HT1080 (cell line): ENCODE results near the gene RNASEH1. TPM values are rescaled to one million over a fixed set of nuclear protein-coding genes. Genes with fewer than 3 reads are reported as not detected.
"Not testable (repeated sequence)": the region's sequence is repeated elsewhere in the genome, so short reads cannot be mapped to it uniquely, and the experiment has no call there.

Source experiments
- DNase-seq: peaks from one replicate; pipeline ENCODE4 v3.0.0-alpha.2; 2015; ENCODE audit warnings: low read depth
- total RNA-seq: library from RNA; depleted of rRNA; stranded (reverse); fragments of >200 nt; shearing (Covaris generic); gene quantifications from 2 replicates; pipeline ENCODE4 v1.2.3, GENCODE V29; 2014

Gene RNASEH1
- total RNA-seq, 1 experiment from 2014 or later: 60.7 TPM

GRCh38 chr2:3594493-3595281 is 36.6 kb upstream of the RNASEH1 start, which contains the start of gene COLEC11:
Gene COLEC11 (plus strand): TSS chr2:3595112. CDS start chr2:3604341, 9,229 bp downstream.
- DNase-seq: no peak

GRCh38 chr2:3589086-3589485 is 31.0 kb upstream of the RNASEH1 start:
- no peak for DNase-seq

- no peak for DNase-seq
Measured at GRCh38 chr2:3588084-3588483, 30.0 kb upstream of the RNASEH1 start.

- no peak for DNase-seq
Measured at GRCh38 chr2:3587432-3587831, 29.3 kb upstream of the RNASEH1 start.

GRCh38 chr2:3587021-3587420 is 28.9 kb upstream of the RNASEH1 start:
- DNase-seq: no peak

- no peak for DNase-seq
Measured at GRCh38 chr2:3586220-3586619, 28.1 kb upstream of the RNASEH1 start.

GRCh38 chr2:3585261-3586109 is 27.4 kb upstream of the RNASEH1 start:
- no peak for DNase-seq

GRCh38 chr2:3584608-3585260 is 26.6 kb upstream of the RNASEH1 start:
- no peak for DNase-seq

GRCh38 chr2:3584076-3584475 is 25.9 kb upstream of the RNASEH1 start:
- DNase-seq: no peak

GRCh38 chr2:3581367-3582262 is 23.5 kb upstream of the RNASEH1 start:
- no peak for DNase-seq

- no peak for DNase-seq
Measured at GRCh38 chr2:3580449-3580848, 22.3 kb upstream of the RNASEH1 start.

- no peak for DNase-seq
Measured at GRCh38 chr2:3578987-3579386, 20.9 kb upstream of the RNASEH1 start.

GRCh38 chr2:3576263-3576630 is 18.1 kb upstream of the RNASEH1 start:
- DNase-seq: not testable (repeated sequence)

- no peak for DNase-seq
Measured at GRCh38 chr2:3575534-3576262, 17.6 kb upstream of the RNASEH1 start.

- DNase-seq: no peak
Measured at GRCh38 chr2:3574155-3574554, 16.0 kb upstream of the RNASEH1 start.

GRCh38 chr2:3572620-3573019 is 14.5 kb upstream of the RNASEH1 start:
- DNase-seq: no peak

GRCh38 chr2:3571284-3571683 is 13.2 kb upstream of the RNASEH1 start:
- peak; percentile 81 for DNase-seq

- not testable (repeated sequence) for DNase-seq
Measured at GRCh38 chr2:3569656-3570055, 11.5 kb upstream of the RNASEH1 start.

- DNase-seq: no peak
Measured at GRCh38 chr2:3566806-3567205, 8.7 kb upstream of the RNASEH1 start.

- DNase-seq: no peak
Measured at GRCh38 chr2:3565117-3565516, 7.0 kb upstream of the RNASEH1 start.
